GM12873 (cell line): ENCODE measurements around the gene LRRC1.

ENCODE experiments used
- CTCF ChIP-seq: IDR thresholded peaks from 2 replicates; pipeline ENCODE4 v1.5.1; 2012; ENCODE audit warnings: low read depth, mild to moderate bottlenecking, moderate library complexity, low read length, control low read depth; ENCODE audit not compliant: insufficient read depth; ENCODE audit errors: missing control alignments

Gene LRRC1

DNA sequence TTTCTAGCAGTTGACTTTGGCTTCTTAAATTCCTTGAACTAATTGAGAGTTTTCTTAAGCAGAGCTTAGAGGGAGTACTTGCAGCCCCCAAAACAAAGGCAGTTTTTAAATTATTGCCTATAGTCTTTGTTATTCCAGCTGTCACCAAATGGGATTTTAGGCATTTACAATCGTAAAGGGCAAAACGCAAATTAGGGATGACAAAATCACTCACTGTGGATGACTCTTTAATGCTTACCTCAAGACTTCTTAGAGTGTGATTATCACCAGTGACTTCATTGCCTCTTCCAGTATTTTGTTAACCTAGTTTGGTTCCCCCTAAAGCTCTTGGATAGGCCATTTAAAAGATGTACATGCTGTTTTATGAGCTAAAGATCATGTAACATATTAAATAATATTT is 126.8 kb downstream of the LRRC1 start:
- no peak for TF ChIP-seq CTCF

DNA sequence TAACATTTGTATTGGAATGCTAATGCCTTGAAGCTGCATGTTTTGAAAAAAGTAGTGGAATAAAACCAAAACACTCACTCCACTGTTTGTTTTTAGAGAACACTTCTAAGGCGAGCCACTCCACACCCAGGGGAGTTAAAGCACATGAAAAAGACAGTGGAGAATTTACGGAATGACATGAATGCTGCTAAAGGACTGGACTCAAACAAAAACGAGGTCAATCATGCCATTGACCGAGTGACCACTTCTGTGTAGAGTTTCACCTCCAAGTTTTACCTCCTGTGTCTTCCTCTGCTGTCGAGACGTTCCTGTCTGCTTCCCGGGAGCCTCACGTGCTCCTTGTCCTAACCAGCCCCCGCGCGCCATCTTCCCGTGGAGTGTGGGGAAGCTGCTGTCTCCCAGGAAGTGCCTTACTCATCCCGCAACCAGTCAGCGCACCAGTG is 127.8 kb downstream of the LRRC1 start:
- TF ChIP-seq CTCF = no peak

DNA sequence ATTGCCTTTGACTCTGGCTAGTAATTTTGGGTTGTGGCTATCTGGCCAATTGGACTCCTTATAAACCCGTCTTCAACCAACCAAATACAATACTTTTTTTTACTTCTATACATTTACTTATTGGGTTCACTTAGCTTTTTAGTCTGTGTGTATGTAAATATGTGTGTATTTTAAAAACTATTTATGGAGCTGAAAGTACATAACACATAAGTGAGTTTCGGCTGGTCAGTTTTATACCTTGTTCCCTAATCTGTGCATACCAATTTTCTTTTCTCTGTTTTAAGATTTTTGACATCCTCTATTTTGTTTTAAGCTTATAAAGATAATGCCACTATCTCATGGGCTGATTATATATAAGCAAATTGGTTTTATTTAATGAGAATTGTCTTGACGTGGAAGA is 129.5 kb downstream of the LRRC1 start:
- no peak for TF ChIP-seq CTCF

DNA sequence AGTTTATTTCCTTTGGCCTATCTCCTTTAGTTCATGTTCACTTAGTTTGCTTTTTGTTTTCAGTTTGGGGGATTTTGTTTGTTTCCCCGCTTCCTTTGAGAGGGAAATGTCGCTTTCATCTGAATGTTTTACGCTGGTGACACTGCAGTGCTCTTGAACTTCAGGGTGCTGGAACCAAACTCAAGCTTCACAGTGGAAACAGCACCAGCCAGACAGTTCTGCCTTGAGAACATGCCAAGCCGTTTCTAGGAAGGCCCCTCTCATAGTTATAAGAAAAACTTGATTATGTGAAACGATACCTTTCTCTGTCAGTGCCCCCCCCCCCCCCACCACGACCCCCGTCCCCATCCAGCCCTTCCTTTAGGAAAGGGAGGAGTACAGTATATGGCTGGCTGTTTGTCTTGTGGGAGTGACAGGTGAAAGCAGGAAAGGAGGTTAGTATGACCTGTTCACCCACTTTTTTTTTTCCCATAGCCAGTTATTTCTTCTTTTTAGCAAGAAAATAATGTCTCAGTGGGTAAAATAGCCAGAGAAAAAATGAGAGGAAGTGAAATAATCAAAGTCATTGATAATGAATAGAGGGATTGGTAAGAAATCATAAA is 130.1 kb downstream of the LRRC1 start:
- no peak for TF ChIP-seq CTCF

- no peak for TF ChIP-seq CTCF
Observed at GRCh38 chr6:53925891-53926290, 131.1 kb downstream of the LRRC1 start.

GRCh38 chr6:53926505-53926904 is 131.7 kb downstream of the LRRC1 start:
- TF ChIP-seq CTCF = no peak

GRCh38 chr6:53928641-53929040 is 133.8 kb downstream of the LRRC1 start:
- no peak for TF ChIP-seq CTCF
